Osteoblast (primary cell): Measurements from ENCODE around the gene RPL9. TPM values are rescaled to one million over a fixed set of nuclear protein-coding genes. Genes with fewer than 3 reads are reported as not detected.

Source experiments
- DNase-seq: peaks from one replicate; pipeline ENCODE4 v3.0.0; 2011; ENCODE audit warnings: low spot score, mixed read lengths; ENCODE audit not compliant: insufficient read length; ENCODE audit errors: missing footprints
- H2AFZ ChIP-seq: 2 replicates; pipeline ENCODE4 v1.6.0; 2011; ENCODE audit warnings: mild to moderate bottlenecking, low read length
- H3K27ac ChIP-seq: 2 replicates; pipeline ENCODE4 v1.5.1; 2011; ENCODE audit warnings: mild to moderate bottlenecking, low read depth, low read length, moderate library complexity
- H3K27me3 ChIP-seq: 2 replicates; pipeline ENCODE4 v1.6.0; 2012; ENCODE audit warnings: mild to moderate bottlenecking, control low read depth, inconsistent platforms, low read length, moderate library complexity; ENCODE audit not compliant: insufficient read depth
- H3K36me3 ChIP-seq: 2 replicates; pipeline ENCODE4 v1.5.1; 2011; ENCODE audit warnings: mild to moderate bottlenecking, low read length, control low read depth, moderate library complexity; ENCODE audit not compliant: insufficient read depth
- H3K4me1 ChIP-seq: 2 replicates; pipeline ENCODE4 v1.5.1; 2011; ENCODE audit warnings: mild to moderate bottlenecking, low read length, control low read depth, moderate library complexity; ENCODE audit not compliant: insufficient read depth
- H3K4me2 ChIP-seq: 2 replicates; pipeline ENCODE4 v1.6.0; 2011; ENCODE audit warnings: mild to moderate bottlenecking, low read length; ENCODE audit not compliant: insufficient read depth
- H3K4me3 ChIP-seq: fragments of 200-600 bp; sonication (generic); 3 replicates; pipeline ENCODE4 v1.5.1; 2012; ENCODE audit warnings: mild to moderate bottlenecking, low read length, inconsistent platforms; ENCODE audit not compliant: insufficient read depth
- H3K79me2 ChIP-seq: 2 replicates; pipeline ENCODE4 v1.6.0; 2012; ENCODE audit warnings: mild to moderate bottlenecking, low read length, control low read depth, inconsistent platforms; ENCODE audit not compliant: insufficient read depth
- H3K9me3 ChIP-seq: 2 replicates; pipeline ENCODE4 v1.5.1; 2011; ENCODE audit warnings: low read depth, low read length, control low read depth
- H4K20me1 ChIP-seq: 2 replicates; pipeline ENCODE4 v1.6.0; 2012; ENCODE audit warnings: mild to moderate bottlenecking, low read length, control low read depth; ENCODE audit not compliant: insufficient read depth
- total RNA-seq: library from RNA; depleted of rRNA; stranded (reverse); fragments of >200 nt; gene quantifications from 2 replicates; pipeline ENCODE4 v1.2.3, GENCODE V29; 2012
- TF ChIP-seq, protein P1 (sequence below): IDR thresholded peaks from 2 replicates; pipeline ENCODE4 v1.5.1; 2011; ENCODE audit warnings: mild to moderate bottlenecking, low read depth, low read length, moderate library complexity; ENCODE audit errors: extremely low read depth

Gene RPL9
- total RNA-seq, 1 donor, result 1,561 TPM

DNA sequence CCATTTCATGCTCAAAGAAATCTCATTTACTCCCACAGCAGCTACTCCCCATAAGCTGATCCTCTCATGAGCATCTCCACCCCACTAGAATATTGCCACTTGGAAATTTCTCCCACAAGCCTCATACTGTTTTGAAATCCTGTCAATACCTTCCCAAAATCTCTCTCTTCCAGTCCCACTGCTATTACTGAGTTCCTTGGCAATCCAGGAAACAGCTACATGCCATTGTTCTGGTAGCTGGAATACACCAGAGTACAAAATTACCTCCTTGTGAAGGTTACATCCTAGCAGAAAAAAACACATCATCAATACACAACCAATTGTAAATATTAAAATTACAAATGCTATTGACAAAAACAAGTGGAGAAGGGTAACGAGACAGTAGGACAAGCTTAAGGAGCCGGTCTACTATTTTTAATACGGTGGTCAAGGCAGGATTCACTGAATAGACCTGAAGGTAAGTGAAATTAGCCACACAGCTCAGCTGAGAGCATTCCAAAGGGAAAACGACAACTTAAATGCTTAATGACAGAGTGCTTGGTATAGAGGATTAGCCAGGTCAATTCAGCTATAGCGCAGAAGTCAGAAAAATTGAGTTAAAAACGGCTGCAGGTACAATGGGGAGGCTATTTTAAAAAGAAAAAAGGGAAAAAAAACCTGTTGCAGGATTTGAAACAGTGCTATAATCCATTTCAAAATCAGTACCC is 6.4 kb downstream of the RPL9 start:
- Histone ChIP-seq H3K79me2 (peaks cover 21% of the 10 kb centered on the region), H3K9me3 (no peaks in the 10 kb centered on the region), H3K4me3 (no peak overlapping the region), H3K36me3 (peaks cover 74% of the 10 kb centered on the region), H2AFZ (no peak overlapping the region), H4K20me1 (peaks cover 47% of the 10 kb centered on the region), H3K27ac (no peak overlapping the region), H3K4me2 (no peak overlapping the region), H3K4me1 (peaks cover 18% of the 10 kb centered on the region), H3K27me3 (no peaks in the 10 kb centered on the region)
- no peak for DNase-seq
- TF ChIP-seq, protein P1, sequence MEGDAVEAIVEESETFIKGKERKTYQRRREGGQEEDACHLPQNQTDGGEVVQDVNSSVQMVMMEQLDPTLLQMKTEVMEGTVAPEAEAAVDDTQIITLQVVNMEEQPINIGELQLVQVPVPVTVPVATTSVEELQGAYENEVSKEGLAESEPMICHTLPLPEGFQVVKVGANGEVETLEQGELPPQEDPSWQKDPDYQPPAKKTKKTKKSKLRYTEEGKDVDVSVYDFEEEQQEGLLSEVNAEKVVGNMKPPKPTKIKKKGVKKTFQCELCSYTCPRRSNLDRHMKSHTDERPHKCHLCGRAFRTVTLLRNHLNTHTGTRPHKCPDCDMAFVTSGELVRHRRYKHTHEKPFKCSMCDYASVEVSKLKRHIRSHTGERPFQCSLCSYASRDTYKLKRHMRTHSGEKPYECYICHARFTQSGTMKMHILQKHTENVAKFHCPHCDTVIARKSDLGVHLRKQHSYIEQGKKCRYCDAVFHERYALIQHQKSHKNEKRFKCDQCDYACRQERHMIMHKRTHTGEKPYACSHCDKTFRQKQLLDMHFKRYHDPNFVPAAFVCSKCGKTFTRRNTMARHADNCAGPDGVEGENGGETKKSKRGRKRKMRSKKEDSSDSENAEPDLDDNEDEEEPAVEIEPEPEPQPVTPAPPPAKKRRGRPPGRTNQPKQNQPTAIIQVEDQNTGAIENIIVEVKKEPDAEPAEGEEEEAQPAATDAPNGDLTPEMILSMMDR, result no peak

DNA sequence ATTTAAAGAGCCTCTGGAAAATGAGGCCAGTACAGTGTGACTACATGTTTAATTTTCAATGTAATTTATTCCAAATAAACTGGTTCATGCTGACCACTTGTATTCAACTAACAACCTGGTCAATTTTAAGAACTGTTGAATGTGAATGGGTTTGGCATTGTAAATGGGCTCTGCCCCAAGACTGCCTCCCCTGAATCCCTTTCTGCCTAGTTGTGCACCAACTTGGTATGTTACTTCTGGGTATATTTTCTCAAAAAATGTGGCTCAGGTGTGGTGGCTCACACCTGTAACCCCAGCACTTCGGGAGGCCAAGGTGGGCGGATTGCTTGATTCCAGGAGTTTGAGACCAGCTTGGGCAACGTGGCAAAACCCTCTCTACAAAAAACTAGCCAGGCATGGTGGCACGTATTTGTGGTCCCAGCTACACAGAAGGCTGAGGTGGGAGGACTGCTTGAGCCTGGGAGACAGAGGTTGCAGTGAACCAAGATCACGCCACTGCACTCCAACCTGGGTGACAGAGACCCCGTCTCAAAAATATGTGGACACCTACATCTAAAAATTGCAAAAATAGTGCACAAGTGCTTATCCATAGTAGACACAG is 7.2 kb downstream of the RPL9 start:
- Histone ChIP-seq H3K9me3 (no peaks in the 10 kb centered on the region), H3K79me2 (peaks cover 13% of the 10 kb centered on the region), H3K27ac (no peak overlapping the region), H3K36me3 (peaks cover 66% of the 10 kb centered on the region), H3K4me1 (peaks cover 13% of the 10 kb centered on the region), H4K20me1 (peaks cover 39% of the 10 kb centered on the region), H2AFZ (no peak overlapping the region), H3K27me3 (no peaks in the 10 kb centered on the region), H3K4me3 (no peak overlapping the region), H3K4me2 (no peak overlapping the region)
- DNase-seq, result no peak
- TF ChIP-seq, protein P1, result no peak

- Histone ChIP-seq H3K9me3 (no peaks in the 10 kb centered on the region), H3K79me2 (peaks cover 4% of the 10 kb centered on the region), H2AFZ (no peak overlapping the region), H3K4me2 (no peak overlapping the region), H3K4me3 (no peak overlapping the region), H3K36me3 (peaks cover 57% of the 10 kb centered on the region), H3K27ac (no peak overlapping the region), H3K4me1 (peaks cover 5% of the 10 kb centered on the region), H4K20me1 (peaks cover 30% of the 10 kb centered on the region), H3K27me3 (no peaks in the 10 kb centered on the region)
- no peak for DNase-seq
- TF ChIP-seq, protein P1, result no peak
These were observed 8.1 kb downstream of the RPL9 start for GRCh38 chr4:39450618-39451017.

GRCh38 chr4:39446842-39447573 is 11.7 kb downstream of the RPL9 start:
- no peaks in the 10 kb centered on the region for H3K27me3 ChIP-seq
- peak; percentile 92 for DNase-seq
- H3K9me3 ChIP-seq, result no peaks in the 10 kb centered on the region
- H2AFZ ChIP-seq, result peak overlapping the region; percentile 56
- no peak overlapping the region for H3K27ac ChIP-seq
- no peaks in the 10 kb centered on the region for H3K79me2 ChIP-seq
- H3K4me2 ChIP-seq, result peak overlapping the region; percentile 84
- TF ChIP-seq, protein P1, result peak; percentile 25
- H3K4me1 ChIP-seq, result peaks cover 5% of the 10 kb centered on the region
- peak overlapping the region; percentile 64 for H3K4me3 ChIP-seq
- peaks cover under 1% of the 10 kb centered on the region for H4K20me1 ChIP-seq
- H3K36me3 ChIP-seq, result peaks cover 21% of the 10 kb centered on the region
